GM11168 (cell line): ENCODE data around the gene DAB2.
"Not testable (repeated sequence)": the region's sequence is repeated elsewhere in the genome, so short reads cannot be mapped to it uniquely, and the experiment has no call there.

Source experiments
- in situ Hi-C: fragments of 300-500 bp; cut with MboI; formaldehyde crosslinking; loops from one replicate; pipeline ENCODE4 v1.12.0; 2022; ENCODE audit warnings: low sequenced_read_pairs; ENCODE audit not compliant: unreplicated experiment

The DAB2 gene

DNA sequence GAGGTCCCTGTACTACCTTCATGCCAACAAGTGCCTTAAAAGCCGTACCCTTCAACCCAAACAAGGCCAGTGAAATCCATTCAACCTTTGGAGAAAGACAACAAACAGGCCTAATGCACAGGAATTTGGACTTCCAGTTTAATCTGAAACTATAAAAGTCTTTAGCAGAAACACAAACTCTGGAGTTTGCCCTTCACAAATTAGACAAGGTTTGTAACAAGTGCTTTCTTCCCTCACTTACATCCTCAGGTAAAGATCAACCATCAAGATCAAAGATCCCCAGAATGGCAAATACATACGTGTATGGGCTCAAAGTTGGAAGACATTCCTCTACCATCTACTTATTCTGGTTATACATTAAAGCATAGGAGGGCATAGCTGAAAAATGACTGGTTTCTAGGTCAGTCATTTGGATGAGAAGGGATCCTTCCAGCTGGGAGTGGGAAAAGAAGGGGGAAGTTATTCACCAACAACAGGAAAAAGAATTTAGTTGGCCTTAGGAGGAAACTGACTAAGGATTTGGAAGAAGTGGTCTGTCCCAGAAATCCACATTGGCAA, 2.0 kb downstream of the DAB2 start:
- in situ Hi-C loops: no loop called here

DNA sequence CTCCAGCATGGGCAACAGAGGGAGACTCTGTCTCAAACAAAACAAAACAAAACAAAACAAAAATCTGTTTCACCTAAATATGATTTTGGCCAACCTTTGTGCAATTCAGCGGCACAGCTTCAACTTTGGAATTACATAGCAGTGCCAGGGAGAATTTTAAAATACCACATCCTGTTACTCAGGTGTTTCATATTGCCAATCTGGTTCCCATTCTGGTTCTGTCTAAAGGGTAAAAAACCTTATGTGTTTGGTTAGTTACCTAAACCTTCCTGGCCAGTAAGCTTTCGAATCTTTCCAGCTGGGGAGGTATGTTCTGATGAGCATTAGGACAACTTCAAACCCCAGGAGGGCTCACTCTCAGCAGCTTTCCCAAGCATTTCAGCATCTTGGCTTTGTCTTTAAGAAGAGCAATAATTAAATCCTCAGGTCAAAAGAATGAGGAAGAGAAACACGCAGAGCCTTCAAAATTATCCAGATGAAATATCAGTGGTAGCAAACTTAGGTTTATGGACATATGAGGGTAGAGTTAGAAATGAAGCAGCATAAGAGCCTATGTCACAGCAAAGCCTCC, 2.7 kb downstream of the DAB2 start:
- in situ Hi-C loops: no loop called here

DNA sequence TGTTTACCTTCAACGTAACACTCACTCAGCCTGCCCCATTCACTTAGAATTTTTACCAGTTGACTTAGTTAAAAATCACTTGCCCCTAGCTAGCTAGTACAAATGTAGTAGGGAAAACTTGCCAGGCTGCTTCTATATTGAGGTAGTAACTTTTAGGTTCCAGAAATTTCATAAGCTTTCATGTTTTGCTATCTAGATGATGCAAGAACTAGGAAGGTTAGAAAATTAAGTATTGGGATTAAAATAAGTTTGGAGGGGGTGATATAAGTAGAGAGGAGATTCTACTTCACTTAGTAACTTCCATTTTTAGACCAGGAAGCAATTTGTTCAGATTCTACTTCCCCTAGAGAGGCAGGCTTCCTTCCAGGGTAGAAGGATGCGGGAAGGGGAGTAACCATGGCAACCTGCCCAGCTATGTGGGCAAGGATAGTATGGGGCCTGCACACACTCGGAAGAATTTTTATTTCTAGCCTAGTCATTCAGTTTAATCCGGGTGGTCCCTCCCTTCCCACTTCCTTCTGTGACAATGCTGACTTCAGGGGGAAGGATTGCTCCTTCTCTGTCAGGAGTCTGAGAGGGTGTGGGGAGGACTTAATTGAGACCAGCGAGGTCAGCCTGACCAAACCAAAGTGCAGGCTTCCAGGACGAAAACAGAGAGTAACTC, 4.2 kb downstream of the DAB2 start:
- in situ Hi-C loops: no loop called here

DNA sequence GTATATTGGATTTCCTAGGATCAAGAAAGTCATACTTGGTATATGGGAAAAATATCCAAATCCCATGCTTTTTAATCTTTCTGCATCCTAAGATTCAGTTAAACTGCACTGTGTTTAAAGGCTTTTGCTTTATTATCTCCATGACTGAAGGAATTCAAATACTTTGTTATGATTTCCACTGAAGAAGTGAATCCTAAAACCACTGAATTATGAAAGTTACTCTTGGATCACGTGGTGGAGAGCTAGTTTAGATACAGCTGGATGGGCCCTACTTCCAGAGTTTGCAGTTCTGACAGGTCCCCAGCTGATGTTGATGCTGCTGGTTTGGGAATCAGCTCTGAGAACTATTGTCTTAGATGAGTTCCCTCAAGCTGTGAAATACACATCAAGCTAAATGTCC, 5.0 kb downstream of the DAB2 start:
- in situ Hi-C loops: no loop called here

DNA sequence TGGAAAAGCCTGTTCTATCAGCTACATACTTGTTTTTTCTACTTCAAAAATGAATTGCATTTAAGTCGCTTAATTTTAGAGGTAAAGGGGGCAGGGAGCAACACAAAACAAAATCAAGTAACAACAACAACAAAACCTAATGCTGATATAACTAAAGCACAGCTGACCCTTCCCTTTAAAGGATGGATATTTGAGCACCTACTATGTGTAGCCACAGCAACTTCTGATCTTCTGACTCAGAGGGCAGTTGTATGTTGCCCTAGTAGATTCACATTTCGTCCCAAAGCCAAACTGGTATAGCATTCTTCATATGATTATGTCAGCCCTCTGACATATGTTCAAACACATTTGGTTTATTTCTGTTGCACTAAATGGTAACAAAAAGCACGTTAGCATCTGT, 6.8 kb downstream of the DAB2 start:
- in situ Hi-C loops: no loop called here

DNA sequence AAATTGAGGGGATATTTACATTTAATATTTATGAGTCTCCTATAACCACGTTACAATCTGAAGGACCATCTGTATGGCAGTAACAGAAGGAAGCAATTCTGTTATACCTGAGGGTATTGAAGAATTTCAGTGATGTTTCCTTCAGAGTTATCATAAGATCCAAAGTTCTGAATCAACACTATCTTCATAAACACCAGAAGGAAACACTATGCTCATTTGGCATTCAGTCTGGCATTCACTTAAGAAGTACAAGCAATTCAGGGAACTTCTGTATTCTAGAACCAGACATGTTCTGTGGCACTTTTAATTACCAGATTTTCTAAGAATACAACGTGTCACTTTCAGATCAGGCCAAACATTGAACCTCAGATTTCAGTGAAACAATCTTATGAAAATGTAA, 9.6 kb downstream of the DAB2 start:
- in situ Hi-C loops: no loop called here

DNA sequence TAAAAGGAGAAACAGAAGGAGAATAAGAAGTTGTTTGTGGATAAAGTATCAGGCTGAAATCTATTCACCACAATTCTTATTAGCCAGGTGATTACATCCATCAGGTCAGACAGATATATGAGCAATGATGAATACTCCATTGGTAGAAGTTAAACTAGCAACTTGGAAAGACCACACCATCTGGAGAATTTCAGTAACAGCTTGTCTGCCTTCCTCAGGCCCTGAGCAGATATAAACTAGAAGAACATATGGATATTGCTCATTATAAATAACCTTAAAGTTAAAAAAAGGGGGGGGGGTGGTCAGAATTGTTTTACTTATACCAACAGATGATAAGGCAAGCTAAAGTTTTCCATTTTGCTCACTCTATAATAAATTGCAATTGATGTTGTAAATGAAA, 10.4 kb downstream of the DAB2 start:
- in situ Hi-C loops: no loop called here

DNA sequence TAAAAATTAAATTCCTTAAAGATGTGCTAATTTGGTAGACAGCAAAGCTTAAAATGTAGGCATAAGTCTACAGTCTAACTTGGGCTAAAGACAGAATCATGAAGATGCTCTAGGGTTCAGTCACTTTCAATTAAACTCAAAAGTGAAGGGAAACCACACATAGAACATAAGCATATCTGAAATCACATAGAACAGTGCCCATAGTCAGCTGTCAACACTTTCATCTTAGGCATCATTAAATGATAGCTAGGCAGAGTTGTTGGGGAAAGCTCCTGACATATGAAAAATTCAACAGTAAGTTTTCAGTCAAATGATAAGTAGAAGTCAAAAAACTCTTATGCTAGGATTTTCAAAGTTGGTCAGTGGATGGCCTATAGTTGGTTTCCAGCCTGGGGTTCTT, 11.0 kb downstream of the DAB2 start:
- in situ Hi-C loops: no loop called here

DNA sequence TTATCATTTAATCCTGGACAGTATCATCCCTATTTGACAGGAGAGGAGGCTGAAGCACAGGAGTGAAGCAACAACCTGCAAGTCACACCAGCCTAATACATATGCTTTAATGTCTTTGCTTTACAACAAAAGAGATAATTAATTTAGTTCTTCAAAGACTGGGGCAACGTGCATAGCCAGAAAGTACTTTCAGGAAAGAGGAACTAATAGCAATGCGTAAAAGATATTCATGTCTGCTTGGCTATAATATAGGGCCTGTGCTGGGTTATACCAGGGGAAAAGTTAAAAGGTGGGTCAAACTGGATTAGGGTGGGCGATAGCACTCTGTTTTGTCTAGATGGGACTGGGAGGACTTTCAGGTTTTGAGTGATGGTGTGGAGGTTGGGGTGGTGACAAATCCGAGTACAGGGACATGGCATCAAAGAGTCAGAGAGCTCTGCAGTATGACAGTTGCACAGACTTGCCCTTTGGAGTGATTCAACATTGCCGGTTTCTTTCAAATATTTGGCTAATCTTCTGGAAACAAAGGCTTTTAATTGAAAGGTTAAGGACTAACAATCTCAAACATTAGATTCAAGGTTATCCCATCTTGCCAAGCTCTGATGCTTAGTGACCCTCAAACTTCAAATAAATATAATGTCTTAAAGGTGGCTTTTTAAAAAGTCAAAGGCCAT, 11.9 kb downstream of the DAB2 start:
- in situ Hi-C loops: no loop called here

DNA sequence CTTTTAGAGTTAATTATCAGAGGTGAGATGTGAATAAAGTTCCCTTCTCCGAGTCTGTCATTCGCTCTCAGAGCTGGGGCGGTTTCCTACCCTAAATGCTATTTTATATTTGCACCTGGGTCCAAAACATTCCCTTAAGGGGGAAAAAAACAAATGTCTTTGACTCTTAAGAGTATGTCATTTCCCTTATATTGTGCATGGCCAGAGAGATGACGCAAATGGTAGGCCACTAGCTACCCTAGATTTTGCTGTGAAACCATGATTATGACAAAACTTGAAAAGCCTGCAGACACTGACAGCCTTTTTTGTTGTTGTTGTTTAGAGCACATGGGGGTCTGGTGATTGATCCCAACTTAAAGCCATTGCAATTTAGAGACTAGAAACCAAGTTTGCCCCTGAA, 12.8 kb downstream of the DAB2 start:
- in situ Hi-C loops: no loop called here

DNA sequence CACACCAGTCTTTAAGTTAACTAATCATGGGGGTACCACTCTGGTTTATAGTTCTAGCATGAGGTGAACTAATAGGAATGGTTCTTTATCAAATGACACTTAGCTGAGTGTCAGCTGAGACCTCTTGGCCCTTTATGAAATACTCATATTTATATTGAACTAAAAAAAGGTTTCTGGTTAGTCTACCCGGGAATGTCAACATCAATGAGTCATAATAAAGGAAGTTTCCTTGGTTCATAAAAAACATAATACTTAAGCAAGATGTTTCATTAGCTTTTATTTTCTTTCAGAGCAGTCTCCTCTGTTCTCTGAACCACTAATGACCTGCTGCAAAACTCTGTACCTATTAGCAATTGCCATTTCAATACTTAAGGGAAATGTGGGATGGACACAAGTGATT, 13.7 kb downstream of the DAB2 start:
- in situ Hi-C loops: no loop called here

DNA sequence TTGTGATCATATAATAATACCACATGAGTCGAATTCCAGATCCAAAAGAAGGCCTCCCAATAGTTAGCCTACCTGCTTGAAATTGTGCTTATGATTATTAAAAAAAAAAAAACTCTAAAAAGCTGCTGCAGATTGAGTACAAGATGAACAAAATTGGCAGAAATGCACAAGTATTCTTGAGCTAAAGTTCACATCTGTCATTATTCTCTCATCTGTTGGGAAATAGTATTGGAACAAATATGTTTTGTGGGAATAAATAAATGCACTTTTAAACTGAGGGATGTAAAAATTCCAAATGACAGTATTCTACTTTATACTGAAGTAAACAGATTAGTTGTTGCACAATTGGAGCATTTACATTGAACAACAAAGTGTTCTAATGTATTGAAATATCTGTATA, 15.7 kb downstream of the DAB2 start:
- in situ Hi-C loops: no loop called here

DNA sequence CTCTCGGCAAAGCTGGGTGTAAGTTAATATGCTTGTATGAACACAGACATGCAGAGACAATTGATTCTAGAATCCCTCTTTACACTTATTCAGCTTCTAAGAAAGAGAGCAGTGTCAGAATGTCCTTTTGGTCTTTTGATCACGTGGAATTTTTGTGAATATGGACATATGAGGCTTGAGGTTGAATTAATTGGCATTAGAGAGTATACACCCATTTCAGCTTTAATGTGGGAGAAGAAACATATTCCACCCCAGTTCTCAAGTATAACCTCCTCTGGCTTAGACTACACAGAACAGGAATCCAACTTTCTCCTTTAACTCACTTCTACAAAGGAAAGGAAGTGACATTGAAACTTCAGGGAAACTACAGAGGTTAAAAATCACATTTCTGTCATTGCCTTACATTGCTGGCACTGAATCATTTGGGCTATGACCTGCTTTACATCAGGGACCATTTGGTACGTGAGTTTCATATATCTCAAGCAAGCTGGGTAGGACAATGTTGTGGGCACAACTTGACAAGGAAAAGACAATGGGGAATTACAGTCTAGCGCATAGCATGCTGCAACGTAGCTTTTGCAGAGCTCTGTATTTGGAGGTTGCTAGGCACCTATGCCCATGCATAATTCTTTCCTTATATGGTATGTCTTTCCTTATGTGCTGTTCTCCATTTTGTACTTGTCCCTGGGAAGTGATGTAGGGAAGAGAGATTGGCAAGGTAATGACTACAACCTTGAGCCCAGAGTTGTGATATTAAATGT, 19.5 kb downstream of the DAB2 start:
- in situ Hi-C loops: no loop called here

DNA sequence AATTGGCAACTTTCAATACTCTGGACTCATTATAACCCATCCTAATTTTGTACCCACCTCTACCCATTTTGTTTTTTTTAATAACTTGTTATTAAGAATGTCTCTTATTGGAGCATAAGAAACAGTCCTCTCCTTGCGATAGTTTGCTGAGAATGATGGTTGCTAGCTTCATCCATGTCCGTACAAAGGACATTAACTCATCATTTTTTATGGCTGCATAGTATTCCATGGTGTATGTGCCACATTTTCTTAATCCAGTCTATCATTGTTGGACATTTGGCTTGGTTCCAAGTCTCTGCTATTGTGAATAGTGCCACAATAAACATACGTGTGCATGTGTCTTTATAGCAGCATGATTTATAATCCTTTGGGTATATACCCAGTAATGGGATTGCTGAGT, 21.0 kb downstream of the DAB2 start:
- in situ Hi-C loops: not testable (repeated sequence)

DNA sequence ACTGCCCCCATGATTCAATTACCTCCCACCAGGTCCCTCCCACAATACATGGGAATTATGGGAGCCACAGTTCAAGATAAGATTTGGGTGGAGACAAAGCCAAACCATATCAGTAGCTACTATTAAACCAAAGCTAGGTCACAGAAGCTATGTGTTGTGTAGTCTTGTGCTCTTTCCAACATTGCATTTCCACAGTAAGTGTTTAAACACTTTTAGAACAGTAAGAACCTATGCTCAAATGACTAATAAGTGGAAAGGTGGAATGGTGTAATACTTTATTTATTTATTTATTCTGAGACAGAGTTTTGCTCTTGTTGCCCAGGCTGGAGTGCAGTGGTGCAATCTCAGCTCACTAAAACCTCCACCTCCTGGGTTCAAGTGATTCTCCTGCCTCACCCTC, 22.6 kb downstream of the DAB2 start:
- in situ Hi-C loops: not testable (repeated sequence)

DNA sequence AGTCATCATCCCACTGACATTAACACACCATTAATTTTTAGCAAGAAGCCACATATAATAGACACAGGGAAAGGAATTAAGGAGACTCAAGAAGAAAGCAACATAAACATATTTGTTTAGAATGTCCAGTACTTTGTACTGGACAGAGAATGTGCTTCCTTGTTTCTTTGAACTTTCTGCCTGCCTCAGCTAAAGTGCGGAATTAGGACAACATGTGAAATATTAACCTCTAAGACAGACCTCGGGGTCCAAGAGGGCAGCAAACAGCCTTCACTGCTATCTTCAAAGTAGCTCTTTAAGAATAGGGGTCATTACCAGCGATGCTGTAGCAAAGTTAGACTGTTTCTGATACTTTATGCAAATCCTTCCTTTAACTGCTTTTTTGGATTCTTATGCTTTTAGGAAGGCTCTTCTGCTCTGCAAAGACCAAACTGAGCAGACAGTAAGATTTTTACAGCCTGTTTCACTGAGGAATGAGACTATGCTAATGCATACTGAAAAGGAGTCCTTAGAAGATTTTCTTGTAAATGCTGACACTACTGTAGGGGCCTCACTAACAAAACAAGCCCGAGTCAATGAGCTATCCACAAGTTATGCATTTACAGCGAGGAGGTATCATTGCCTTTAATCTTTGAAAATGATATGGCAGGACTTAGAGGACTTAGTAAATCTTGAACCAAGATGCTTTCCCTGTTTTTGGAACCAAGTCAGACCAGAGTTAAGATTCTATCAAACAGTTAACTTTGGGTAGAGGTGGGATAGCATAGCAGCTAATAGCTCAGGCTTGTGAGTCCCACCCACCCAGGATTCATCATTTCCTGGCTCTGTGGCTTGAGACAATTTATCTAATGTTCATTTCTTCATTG, 23.8 kb downstream of the DAB2 start:
- in situ Hi-C loops: no loop called here

DNA sequence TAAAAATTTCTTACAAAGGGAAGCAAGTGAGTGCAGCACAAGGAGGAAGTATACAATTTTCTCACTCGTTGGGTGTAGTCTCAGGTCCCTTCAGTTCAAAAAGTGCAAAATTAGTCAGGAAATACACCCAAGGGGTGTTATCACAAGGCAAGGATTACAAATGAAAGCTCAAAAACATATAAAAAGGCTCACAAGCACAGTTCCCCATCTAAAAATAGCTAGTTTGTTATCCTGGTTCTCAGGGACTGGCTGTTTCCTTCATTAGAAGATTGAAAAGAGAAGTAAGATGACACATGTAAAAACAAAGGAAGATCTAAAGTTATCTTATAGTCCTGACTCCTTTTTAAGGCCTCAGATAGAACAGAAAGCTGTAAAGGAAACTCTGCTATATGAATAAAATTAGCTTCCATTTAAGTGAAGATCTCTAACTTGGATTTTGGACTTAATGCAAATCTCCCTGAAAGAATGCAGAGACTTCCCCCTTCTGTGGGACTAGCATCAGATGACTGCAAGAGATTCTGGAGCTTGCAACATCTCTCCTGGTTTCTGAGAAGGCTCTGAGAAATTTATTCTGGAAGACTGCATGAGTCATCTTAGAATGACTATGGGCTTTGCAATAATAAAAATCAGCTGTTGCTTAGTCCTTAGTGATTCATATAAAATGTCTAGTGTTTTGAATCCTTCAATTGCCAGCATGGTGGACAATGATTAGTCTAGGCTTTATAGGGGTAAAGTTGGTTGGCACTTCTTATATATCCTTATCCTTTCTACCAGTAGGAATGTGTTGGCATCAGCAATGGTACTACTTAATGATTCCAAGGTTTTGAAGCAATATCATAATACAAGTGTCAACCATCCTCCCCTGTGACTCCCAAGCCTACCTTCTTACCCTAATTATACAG, 25.4 kb downstream of the DAB2 start:
- in situ Hi-C loops: no loop called here

DNA sequence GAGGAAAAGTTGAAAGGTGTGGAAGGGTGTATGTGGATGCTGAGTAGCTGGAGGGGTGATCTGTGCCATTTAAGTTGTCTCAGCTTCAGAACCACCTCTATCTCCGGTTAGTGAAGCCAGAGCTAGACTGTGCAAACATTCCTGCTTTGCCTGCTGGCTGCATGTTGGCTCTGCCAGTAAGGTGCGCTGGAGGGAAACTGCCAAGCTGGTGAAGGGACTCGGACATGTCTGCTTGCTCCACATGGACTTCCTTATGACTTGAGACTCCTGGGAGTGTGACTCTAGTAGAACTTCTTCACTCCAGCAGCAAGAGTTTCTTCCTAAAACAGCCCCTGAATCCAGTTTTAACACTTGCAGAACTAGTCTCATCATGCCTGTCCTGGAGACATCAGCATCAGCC, 27.9 kb downstream of the DAB2 start:
- in situ Hi-C loops: no loop called here

DNA sequence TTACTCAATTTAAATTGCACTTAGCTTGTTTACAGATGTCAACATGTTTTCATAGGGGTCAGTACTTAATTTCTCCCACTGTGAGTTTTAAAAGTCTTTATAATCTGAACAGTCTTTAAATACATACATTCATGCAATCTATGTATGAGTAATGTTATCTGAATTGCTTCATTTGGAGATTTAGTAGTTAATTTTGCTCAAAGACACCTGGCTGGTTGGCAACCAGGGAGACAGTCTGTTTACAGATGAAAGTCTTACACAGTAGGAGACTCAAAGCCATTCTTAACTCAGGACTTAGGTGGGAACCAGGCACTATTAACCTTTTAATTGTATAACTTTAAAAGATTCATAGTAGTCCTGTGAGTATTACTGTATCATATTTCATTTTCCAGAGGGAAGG, 29.3 kb downstream of the DAB2 start:
- in situ Hi-C loops: no loop called here
